Measurements from ENCODE around the gene DENND2C.
"Not testable (repeated sequence)": the region's sequence is repeated elsewhere in the genome, so short reads cannot be mapped to it uniquely, and the experiment has no call there.

The DENND2C gene

DNA sequence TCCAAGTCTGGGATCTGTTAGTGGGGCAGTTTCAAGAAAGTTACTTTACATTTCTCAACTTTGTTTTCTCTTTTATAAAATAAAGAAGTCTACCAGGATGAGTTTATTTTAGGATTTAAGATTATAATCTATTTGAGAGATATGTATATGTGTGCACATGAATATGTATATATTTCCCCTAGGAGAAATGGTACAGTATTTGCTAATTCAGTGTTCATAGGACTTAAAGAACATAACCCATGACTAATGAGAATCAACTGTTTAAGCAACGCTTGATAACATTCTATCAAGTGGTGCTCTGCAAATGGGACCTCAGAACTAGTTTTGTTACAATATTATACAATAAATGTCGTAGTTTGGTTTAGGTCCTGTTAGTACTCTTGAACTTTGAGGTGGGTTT lies 95.5 kb downstream of the DENND2C start:
- Histone ChIP-seq H3K9ac (ENCODE audit: low read depth, low read length) (no peak overlapping the region), H3K4me3 (ENCODE audit: low read depth in 1 of 2, low read length in 2 of 2) (no peak overlapping the region), H3K4me2 (ENCODE audit: insufficient read depth, low read length) (no peak overlapping the region), H3K9me3 (ENCODE audit: insufficient read depth, low read length, severe bottlenecking) (no peaks in the 10 kb centered on the region), H3K79me2 (ENCODE audit: insufficient read depth, low read length) (peaks cover 28% of the 10 kb centered on the region), H3K4me1 (ENCODE audit: insufficient read depth, low read length) (peaks cover 12% of the 10 kb centered on the region), H3K27ac (ENCODE audit: low read length) (no peak overlapping the region), H4K20me1 (ENCODE audit: insufficient read depth, low read length) (no peaks in the 10 kb centered on the region; the same call in 1 of the 2 replicates), H2AFZ (ENCODE audit: low read depth, low read length) (no peak overlapping the region), H3K36me3 (ENCODE audit: insufficient read depth, low read length) (peaks cover 92% of the 10 kb centered on the region), H3K27me3 (ENCODE audit: insufficient read depth, low read length, poor library complexity) (no peaks in the 10 kb centered on the region)
- no peak for TF ChIP-seq CTCF (IDR thresholded peaks at IDR 0.05; ENCODE audit: borderline replicate concordance, extremely low read depth, low read length, poor library complexity, severe bottlenecking)
- TF ChIP-seq EZH2 (IDR thresholded peaks at IDR 0.05; ENCODE audit: borderline replicate concordance, low read depth, low read length, severe bottlenecking), result no peak
- ATAC-seq (ENCODE audit: insufficient read depth, low read depth), result no peak
- no peak for DNase-seq

DNA sequence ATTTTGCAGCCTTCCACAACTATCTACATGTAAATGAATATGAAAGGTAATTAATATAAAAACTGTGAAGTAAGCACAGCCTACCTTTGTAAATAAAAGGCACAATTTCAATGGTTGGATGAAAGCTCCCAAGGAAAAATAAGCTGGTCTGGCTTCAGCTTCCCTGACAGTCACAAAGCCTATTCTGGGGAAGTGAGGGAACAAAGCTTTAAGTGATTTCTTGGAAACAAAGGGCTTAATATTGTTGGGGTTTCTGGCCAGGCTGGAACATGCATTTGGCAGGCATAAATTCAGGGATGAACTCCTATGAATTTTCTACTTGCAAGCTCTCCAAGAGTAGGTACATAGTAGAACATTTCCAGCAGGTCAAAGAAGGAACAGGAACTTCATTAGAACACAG lies 105.7 kb downstream of the DENND2C start:
- Histone ChIP-seq H4K20me1 (ENCODE audit: insufficient read depth, low read length) (no peaks in the 10 kb centered on the region), H3K79me2 (ENCODE audit: insufficient read depth, low read length) (no peaks in the 10 kb centered on the region), H2AFZ (ENCODE audit: low read depth, low read length) (no peak overlapping the region), H3K27ac (ENCODE audit: low read length) (no peak overlapping the region), H3K27me3 (ENCODE audit: insufficient read depth, low read length, poor library complexity) (no peaks in the 10 kb centered on the region), H3K4me2 (ENCODE audit: insufficient read depth, low read length) (no peak overlapping the region), H3K9me3 (ENCODE audit: insufficient read depth, low read length, severe bottlenecking) (no peaks in the 10 kb centered on the region), H3K36me3 (ENCODE audit: insufficient read depth, low read length) (peaks cover 48% of the 10 kb centered on the region), H3K9ac (ENCODE audit: low read depth, low read length) (no peak overlapping the region), H3K4me3 (ENCODE audit: low read depth in 1 of 2, low read length in 2 of 2) (no peak overlapping the region), H3K4me1 (ENCODE audit: insufficient read depth, low read length) (no peaks in the 10 kb centered on the region)
- DNase-seq (no peak), ATAC-seq (ENCODE audit: insufficient read depth, low read depth) (no peak)
- no peak for TF ChIP-seq EZH2 (IDR thresholded peaks at IDR 0.05; ENCODE audit: borderline replicate concordance, low read depth, low read length, severe bottlenecking)
- TF ChIP-seq CTCF (IDR thresholded peaks at IDR 0.05; ENCODE audit: borderline replicate concordance, extremely low read depth, low read length, poor library complexity, severe bottlenecking), result no peak

- not testable (repeated sequence) for H3K4me2 ChIP-seq (ENCODE audit: insufficient read depth, low read length); H3K27ac ChIP-seq (ENCODE audit: low read length); H3K9me3 ChIP-seq (ENCODE audit: insufficient read depth, low read length, severe bottlenecking); ATAC-seq (ENCODE audit: insufficient read depth, low read depth); H3K79me2 ChIP-seq (ENCODE audit: insufficient read depth, low read length); H3K4me3 ChIP-seq (ENCODE audit: low read depth in 1 of 2, low read length in 2 of 2); H3K9ac ChIP-seq (ENCODE audit: low read depth, low read length); H3K27me3 ChIP-seq (ENCODE audit: insufficient read depth, low read length, poor library complexity); H4K20me1 ChIP-seq (ENCODE audit: insufficient read depth, low read length); DNase-seq; H3K4me1 ChIP-seq (ENCODE audit: insufficient read depth, low read length); H2AFZ ChIP-seq (ENCODE audit: low read depth, low read length)
- H3K36me3 ChIP-seq (ENCODE audit: insufficient read depth, low read length), result peaks cover 37% of the 10 kb centered on the region
Observed at GRCh38 chr1:114562978-114563510, 106.8 kb downstream of the DENND2C start.

- Histone ChIP-seq H3K9ac (ENCODE audit: low read depth, low read length) (no peak overlapping the region), H3K4me1 (ENCODE audit: insufficient read depth, low read length) (no peaks in the 10 kb centered on the region), H4K20me1 (ENCODE audit: insufficient read depth, low read length) (no peaks in the 10 kb centered on the region), H3K4me3 (ENCODE audit: low read depth in 1 of 2, low read length in 2 of 2) (no peak overlapping the region), H3K36me3 (ENCODE audit: insufficient read depth, low read length) (peaks cover 22% of the 10 kb centered on the region), H3K27ac (ENCODE audit: low read length) (no peak overlapping the region), H2AFZ (ENCODE audit: low read depth, low read length) (no peak overlapping the region), H3K9me3 (ENCODE audit: insufficient read depth, low read length, severe bottlenecking) (no peaks in the 10 kb centered on the region), H3K27me3 (ENCODE audit: insufficient read depth, low read length, poor library complexity) (no peaks in the 10 kb centered on the region), H3K79me2 (ENCODE audit: insufficient read depth, low read length) (no peaks in the 10 kb centered on the region), H3K4me2 (ENCODE audit: insufficient read depth, low read length) (no peak overlapping the region)
- DNase-seq (no peak), ATAC-seq (ENCODE audit: insufficient read depth, low read depth) (no peak)
- no peak for TF ChIP-seq CTCF (IDR thresholded peaks at IDR 0.05; ENCODE audit: borderline replicate concordance, extremely low read depth, low read length, poor library complexity, severe bottlenecking)
- no peak for TF ChIP-seq EZH2 (IDR thresholded peaks at IDR 0.05; ENCODE audit: borderline replicate concordance, low read depth, low read length, severe bottlenecking)
Observed at GRCh38 chr1:114561333-114561732, 108.5 kb downstream of the DENND2C start.

Data from DND-41 (cell line).